Measurements from ENCODE around the gene RBM38. TPM values are rescaled to one million over a fixed set of nuclear protein-coding genes. Genes with fewer than 3 reads are reported as not detected.
A peak's percentile ranks its signal among the peaks of the same experiment; 100 is the strongest.

The RBM38 gene
- total RNA-seq, 1 experiment from 2014 or later = 56.5 TPM

DNA sequence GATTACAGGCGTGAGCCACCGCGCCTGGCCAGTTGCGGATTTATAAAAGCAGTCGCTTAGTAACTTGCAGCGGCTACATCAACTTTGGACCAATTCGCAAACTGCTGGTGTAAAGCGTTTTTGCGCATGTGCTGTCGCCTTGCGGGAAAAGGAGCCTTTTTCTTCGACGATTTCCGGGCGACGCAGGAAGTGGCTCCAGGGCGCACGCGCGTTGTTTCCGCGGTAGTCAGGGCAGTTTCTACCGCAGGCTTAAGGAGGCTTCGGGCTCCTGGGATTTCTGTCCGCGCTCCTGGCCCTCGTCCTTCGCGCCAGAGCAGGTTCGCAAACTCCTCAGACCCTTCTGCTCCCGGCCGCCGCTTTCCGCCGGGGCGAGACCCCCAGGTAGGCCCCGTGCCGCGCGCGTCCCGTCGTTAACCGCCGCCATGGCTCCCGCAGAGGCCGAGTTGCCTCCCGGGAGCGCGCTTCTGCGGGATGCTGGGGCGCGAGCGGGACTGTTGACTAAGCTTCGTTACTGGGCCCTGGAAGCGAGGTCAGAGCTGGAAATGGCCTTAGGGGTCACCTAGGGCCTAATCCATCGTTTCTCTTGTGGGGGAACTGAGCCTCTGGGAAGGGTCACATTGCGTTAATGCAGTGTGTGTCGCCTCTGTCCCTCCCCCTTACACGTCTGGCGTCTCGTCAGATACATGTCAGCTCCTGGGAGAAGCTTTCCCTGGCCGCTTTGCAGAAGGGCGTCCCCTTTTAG lies 40.0 kb upstream of the RBM38 start, which contains the start of gene RAE1:
Gene RAE1 (plus strand): TSS at position 214 of the 742 bp plus-strand sequence. CDS start 2,784 bp downstream, outside the sequence.
- peak within 1 kb of the TSS; percentile 75 for H2AFZ ChIP-seq (ENCODE audit: low read length)
- BruUV-seq (replicated peaks) = TSS peak; percentile 41
- intact Hi-C loops (cut with micrococcal nuclease) = no loop called here
- DNase-seq (peak; percentile 98), ATAC-seq (peak; percentile 88)
- no peaks in the 10 kb centered on the region for H3K27me3 ChIP-seq (ENCODE audit: low read length)
- ChIA-PET CTCF (no interaction called here), POLR2A (ENCODE audit: unreplicated experiment) (interaction anchor here (0.6 kb wide), 1 partner anchor 162 kb away, joined by 4 read pairs; no protein-coding TSS in a partner anchor)
- H3K9ac ChIP-seq (ENCODE audit: low read length) = peak within 1 kb of the TSS; percentile 94
- peak within 1 kb of the TSS; percentile 94 for H3K4me2 ChIP-seq (ENCODE audit: low read length)
- H3K9me2 ChIP-seq (replicated peaks; ENCODE audit: low read length) = no peaks in the 10 kb centered on the region
- peak within 1 kb of the TSS; percentile 84 for H3K4me3 ChIP-seq (ENCODE audit: low read length)
- peaks cover 43% of the 10 kb centered on the region for H3K79me2 ChIP-seq (ENCODE audit: low read length)
- TF ChIP-seq EZH2phosphoT487 (IDR thresholded peaks at IDR 0.05; ENCODE audit: borderline replicate concordance, low read length) = no peak
- TF ChIP-seq, protein P1, sequence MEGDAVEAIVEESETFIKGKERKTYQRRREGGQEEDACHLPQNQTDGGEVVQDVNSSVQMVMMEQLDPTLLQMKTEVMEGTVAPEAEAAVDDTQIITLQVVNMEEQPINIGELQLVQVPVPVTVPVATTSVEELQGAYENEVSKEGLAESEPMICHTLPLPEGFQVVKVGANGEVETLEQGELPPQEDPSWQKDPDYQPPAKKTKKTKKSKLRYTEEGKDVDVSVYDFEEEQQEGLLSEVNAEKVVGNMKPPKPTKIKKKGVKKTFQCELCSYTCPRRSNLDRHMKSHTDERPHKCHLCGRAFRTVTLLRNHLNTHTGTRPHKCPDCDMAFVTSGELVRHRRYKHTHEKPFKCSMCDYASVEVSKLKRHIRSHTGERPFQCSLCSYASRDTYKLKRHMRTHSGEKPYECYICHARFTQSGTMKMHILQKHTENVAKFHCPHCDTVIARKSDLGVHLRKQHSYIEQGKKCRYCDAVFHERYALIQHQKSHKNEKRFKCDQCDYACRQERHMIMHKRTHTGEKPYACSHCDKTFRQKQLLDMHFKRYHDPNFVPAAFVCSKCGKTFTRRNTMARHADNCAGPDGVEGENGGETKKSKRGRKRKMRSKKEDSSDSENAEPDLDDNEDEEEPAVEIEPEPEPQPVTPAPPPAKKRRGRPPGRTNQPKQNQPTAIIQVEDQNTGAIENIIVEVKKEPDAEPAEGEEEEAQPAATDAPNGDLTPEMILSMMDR (conservative IDR thresholded peaks at IDR 0.05; ENCODE audit: low read depth, low read length) = no peak
- TF ChIP-seq EZH2 (IDR thresholded peaks at IDR 0.05; ENCODE audit: low read length, unreplicated experiment) = no peak
- no peaks in the 10 kb centered on the region for H3F3A ChIP-seq (ENCODE audit: low read length, unreplicated experiment)
- H4K20me1 ChIP-seq (ENCODE audit: low read length) = peaks cover 28% of the 10 kb centered on the region
- H3K36me3 ChIP-seq (ENCODE audit: low read depth, low read length) = peaks cover 23% of the 10 kb centered on the region
- peaks cover 11% of the 10 kb centered on the region for H3K4me1 ChIP-seq (ENCODE audit: insufficient read depth, low read length)
- H3K27ac ChIP-seq (ENCODE audit: low read length) = peak within 1 kb of the TSS; percentile 41
- H3K9me3 ChIP-seq (ENCODE audit: low read length) = no peaks in the 10 kb centered on the region

DNA sequence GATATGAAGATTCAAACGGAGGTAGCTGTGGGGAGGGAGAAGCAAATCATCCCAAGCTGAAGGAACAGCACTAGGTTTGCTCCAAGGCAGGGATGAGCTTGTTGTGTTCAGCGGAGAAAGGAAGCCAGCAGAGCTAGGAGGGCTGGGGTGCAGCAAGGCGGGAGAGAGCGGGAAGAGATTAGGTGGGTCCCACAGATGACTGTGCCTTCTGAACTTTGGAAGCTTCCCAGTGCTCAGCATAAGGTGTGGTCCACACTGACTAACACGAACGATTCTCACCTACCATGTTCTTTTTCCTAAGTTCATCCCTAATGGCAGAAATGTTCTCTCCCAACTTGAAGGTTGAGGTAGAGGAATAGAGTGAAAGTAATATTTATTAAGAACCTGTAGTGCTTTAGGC lies 38.9 kb upstream of the RBM38 start:
- Histone ChIP-seq H3K4me2 (ENCODE audit: low read length) (peak overlapping the region; percentile 94), H3K4me1 (ENCODE audit: insufficient read depth, low read length) (peaks cover 11% of the 10 kb centered on the region), H3K9me3 (ENCODE audit: low read length) (no peaks in the 10 kb centered on the region), H3F3A (ENCODE audit: low read length, unreplicated experiment) (no peaks in the 10 kb centered on the region), H2AFZ (ENCODE audit: low read length) (no peak overlapping the region), H3K27me3 (ENCODE audit: low read length) (no peaks in the 10 kb centered on the region), H3K4me3 (ENCODE audit: low read length) (peak overlapping the region; percentile 84), H3K36me3 (ENCODE audit: low read depth, low read length) (peaks cover 23% of the 10 kb centered on the region), H3K79me2 (ENCODE audit: low read length) (peaks cover 48% of the 10 kb centered on the region), H4K20me1 (ENCODE audit: low read length) (peaks cover 28% of the 10 kb centered on the region), H3K9ac (ENCODE audit: low read length) (peak overlapping the region; percentile 94), H3K9me2 (replicated peaks; ENCODE audit: low read length) (no peaks in the 10 kb centered on the region), H3K27ac (ENCODE audit: low read length) (no peak overlapping the region)
- DNase-seq (no peak), ATAC-seq (no peak)
- intact Hi-C loops (cut with micrococcal nuclease) = no loop called here
- TF ChIP-seq EZH2phosphoT487 (IDR thresholded peaks at IDR 0.05; ENCODE audit: borderline replicate concordance, low read length) (no peak), EZH2 (IDR thresholded peaks at IDR 0.05; ENCODE audit: low read length, unreplicated experiment) (no peak)
- no TSS peak for BruUV-seq (replicated peaks)
- POLR2A ChIA-PET (ENCODE audit: unreplicated experiment) = no interaction called here
- CTCF ChIA-PET = no interaction called here

DNA sequence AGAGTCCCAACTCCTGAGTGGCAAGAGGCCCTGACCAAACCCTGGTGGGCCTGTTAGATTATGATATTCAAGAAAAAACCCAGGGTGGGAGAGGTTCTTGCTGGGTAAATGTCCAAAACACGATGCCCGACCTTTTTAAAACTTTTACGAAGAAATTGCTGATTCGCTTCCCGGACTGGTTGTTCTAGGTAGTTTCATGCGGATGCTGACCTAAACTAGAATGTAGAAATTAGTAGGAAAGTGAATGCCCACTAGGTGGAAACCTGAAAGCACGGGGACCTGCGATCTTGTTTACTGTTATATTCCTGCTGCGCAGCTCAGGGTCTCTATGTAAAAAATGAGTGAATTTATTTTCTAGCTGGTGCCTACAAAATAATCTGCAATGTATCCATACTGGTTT lies 37.8 kb upstream of the RBM38 start:
- Histone ChIP-seq H3K9ac (ENCODE audit: low read length) (no peak overlapping the region), H3K27ac (ENCODE audit: low read length) (no peak overlapping the region), H4K20me1 (ENCODE audit: low read length) (peaks cover 28% of the 10 kb centered on the region), H3K4me1 (ENCODE audit: insufficient read depth, low read length) (peaks cover 11% of the 10 kb centered on the region), H3K9me3 (ENCODE audit: low read length) (no peaks in the 10 kb centered on the region), H2AFZ (ENCODE audit: low read length) (no peak overlapping the region), H3K4me3 (ENCODE audit: low read length) (no peak overlapping the region), H3K79me2 (ENCODE audit: low read length) (peaks cover 48% of the 10 kb centered on the region), H3K27me3 (ENCODE audit: low read length) (no peaks in the 10 kb centered on the region), H3K9me2 (replicated peaks; ENCODE audit: low read length) (no peaks in the 10 kb centered on the region), H3F3A (ENCODE audit: low read length, unreplicated experiment) (no peaks in the 10 kb centered on the region), H3K4me2 (ENCODE audit: low read length) (no peak overlapping the region; the same call in 1 of the 2 replicates), H3K36me3 (ENCODE audit: low read depth, low read length) (peaks cover 23% of the 10 kb centered on the region)
- DNase-seq (no peak), ATAC-seq (no peak)
- ChIA-PET CTCF (no interaction called here), POLR2A (ENCODE audit: unreplicated experiment) (no interaction called here)
- no TSS peak for BruUV-seq (replicated peaks)
- no peak for TF ChIP-seq EZH2phosphoT487 (IDR thresholded peaks at IDR 0.05; ENCODE audit: borderline replicate concordance, low read length)
- TF ChIP-seq, protein P1 (conservative IDR thresholded peaks at IDR 0.05; ENCODE audit: low read depth, low read length) = peak; percentile 27; the same call in 1 of the 2 replicates
- no peak for TF ChIP-seq EZH2 (IDR thresholded peaks at IDR 0.05; ENCODE audit: low read length, unreplicated experiment)
- intact Hi-C loops (cut with micrococcal nuclease) = no loop called here

All from PC-3 (cell line).